GM12874 (cell line): Measurements from ENCODE around the gene DNMT3B.
A peak's percentile ranks its signal among the peaks of the same experiment; 100 is the strongest.

Experiments used
- TF ChIP-seq, protein P1 (sequence below): IDR thresholded peaks from 2 replicates; pipeline ENCODE4 v1.5.1; 2011; ENCODE audit warnings: low read depth, mild to moderate bottlenecking, control low read depth, low read length, moderate library complexity; ENCODE audit not compliant: insufficient read depth

The DNMT3B gene

GRCh38 chr20:32789896-32790750 is 27.9 kb downstream of the DNMT3B start:
- TF ChIP-seq, protein P1, sequence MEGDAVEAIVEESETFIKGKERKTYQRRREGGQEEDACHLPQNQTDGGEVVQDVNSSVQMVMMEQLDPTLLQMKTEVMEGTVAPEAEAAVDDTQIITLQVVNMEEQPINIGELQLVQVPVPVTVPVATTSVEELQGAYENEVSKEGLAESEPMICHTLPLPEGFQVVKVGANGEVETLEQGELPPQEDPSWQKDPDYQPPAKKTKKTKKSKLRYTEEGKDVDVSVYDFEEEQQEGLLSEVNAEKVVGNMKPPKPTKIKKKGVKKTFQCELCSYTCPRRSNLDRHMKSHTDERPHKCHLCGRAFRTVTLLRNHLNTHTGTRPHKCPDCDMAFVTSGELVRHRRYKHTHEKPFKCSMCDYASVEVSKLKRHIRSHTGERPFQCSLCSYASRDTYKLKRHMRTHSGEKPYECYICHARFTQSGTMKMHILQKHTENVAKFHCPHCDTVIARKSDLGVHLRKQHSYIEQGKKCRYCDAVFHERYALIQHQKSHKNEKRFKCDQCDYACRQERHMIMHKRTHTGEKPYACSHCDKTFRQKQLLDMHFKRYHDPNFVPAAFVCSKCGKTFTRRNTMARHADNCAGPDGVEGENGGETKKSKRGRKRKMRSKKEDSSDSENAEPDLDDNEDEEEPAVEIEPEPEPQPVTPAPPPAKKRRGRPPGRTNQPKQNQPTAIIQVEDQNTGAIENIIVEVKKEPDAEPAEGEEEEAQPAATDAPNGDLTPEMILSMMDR = peak; percentile 98

GRCh38 chr20:32790751-32791057 is 28.5 kb downstream of the DNMT3B start:
- TF ChIP-seq, protein P1 = no peak

GRCh38 chr20:32792316-32792715 is 30.1 kb downstream of the DNMT3B start:
- TF ChIP-seq, protein P1 = no peak

DNA sequence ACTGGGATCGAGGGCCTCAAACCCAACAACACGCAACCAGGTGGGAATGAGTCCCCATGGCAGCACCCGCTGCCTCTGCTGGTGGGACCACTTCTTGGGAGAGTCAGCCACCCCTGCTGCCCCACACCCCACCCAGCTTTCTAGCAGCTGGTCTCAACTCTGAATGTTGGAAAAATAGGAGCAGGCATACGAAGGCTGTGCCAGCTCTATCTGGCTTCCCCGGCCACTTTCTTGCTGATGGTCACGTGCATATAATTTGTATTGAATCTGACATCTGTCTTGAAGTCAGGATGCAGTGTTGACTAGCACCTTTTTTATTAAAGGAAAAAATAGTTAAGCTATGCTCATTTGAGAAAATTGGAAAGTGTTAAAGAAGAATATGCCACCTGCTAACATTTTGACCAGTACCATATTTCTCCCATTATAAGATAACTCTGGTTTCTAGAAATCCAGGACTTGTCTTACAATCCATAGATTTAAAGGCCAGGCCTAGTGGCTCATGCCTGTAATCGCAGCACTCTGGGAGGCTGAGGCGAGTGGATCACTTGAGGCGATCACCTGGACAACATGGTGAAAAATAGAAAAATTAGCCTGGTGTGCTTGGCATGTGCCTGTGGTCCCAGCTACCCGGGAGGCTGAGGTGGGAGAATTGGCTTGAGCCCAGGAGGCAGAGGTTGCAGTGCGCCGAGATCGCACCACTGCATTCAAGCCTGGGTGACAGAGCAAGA is 30.7 kb downstream of the DNMT3B start:
- TF ChIP-seq, protein P1 = peak; percentile 16; the same call in 1 of the 2 replicates

DNA sequence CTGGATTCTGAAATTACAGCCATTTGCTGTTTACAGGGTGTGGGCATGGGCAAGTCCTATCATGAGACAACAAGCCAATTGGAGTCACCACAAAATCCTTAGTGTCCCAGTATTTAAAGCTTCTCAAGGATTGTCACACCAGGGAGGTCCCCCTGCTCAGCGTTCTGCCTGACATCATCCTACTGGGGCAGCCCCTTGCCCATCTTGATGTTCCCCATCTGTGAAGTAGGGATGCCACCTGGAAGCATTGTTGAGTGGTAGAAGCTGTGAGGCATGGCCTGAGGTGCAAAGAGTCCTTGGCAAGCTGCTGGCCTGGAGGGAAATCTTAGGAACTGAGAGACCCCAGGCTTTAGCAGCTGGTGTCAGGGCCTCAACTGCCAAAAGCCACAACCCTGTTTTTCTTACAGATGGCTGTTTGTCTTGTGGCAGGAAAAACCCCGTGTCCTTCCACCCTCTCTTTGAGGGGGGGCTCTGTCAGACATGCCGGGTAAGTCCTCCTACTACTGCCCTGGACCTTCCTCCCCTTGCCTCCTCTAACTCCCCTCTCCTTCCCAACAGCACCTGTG is 34.3 kb downstream of the DNMT3B start:
- TF ChIP-seq, protein P1 = no peak

GRCh38 chr20:32796981-32797451 is 34.8 kb downstream of the DNMT3B start:
- TF ChIP-seq, protein P1 = no peak
